Lower leg skin (tissue), 4 donors: Measurements from ENCODE around the gene BOLL. TPM values are rescaled to one million over a fixed set of nuclear protein-coding genes. Genes with fewer than 3 reads are reported as not detected.
"Not testable (repeated sequence)": the region's sequence is repeated elsewhere in the genome, so short reads cannot be mapped to it uniquely, and the experiment has no call there.

ENCODE experiments used
- DNase-seq, 2 donors: peaks; one replicate each; pipeline ENCODE4 v3.0.0-alpha.2; 2019; ENCODE audit warnings: low spot score in 2 of 2
- H3K4me3 ChIP-seq: fragments of 200-600 bp; sonication (generic); 2 replicates; pipeline ENCODE4 v1.5.1; 2017; ENCODE audit warnings: mild to moderate bottlenecking, low read depth; ENCODE audit not compliant: poor library complexity, severe bottlenecking
- POLR2A ChIP-seq, 2 donors: fragments of 450-650 bp; IDR thresholded peaks; one replicate each; pipeline ENCODE4 v1.6.1; 2016 to 2017; ENCODE audit warnings: antibody characterized with exemption in 2 of 2, mild to moderate bottlenecking in 1 of 2, moderate library complexity in 1 of 2
- WGBS, 2 donors: methylation state at CpG; one replicate each; pipeline ENCODE4 v1.1.5; 2018; 5-methylcytosine and 5-hydroxymethylcytosine counted together
- intact Hi-C: fragments of 100-400 bp; cut with DNase I; formaldehyde crosslinking; loops from one replicate; pipeline ENCODE4 v1.15.0; 2023; ENCODE audit warnings: low total_unique reads
- total RNA-seq, 4 donors: library from RNA; depleted of rRNA; stranded (reverse); fragments of >200 nt; gene quantifications; one replicate each; pipeline ENCODE4 v1.1.0, GENCODE V29; 2016
- TF ChIP-seq, protein P1 (sequence below), 3 donors: fragments of 450-650 bp; IDR thresholded peaks; one replicate each; pipeline ENCODE4 v1.5.1; 2016; ENCODE audit warnings: antibody characterized with exemption in 3 of 3, mild to moderate bottlenecking in 3 of 3, moderate library complexity in 2 of 3

The BOLL gene, protein sequence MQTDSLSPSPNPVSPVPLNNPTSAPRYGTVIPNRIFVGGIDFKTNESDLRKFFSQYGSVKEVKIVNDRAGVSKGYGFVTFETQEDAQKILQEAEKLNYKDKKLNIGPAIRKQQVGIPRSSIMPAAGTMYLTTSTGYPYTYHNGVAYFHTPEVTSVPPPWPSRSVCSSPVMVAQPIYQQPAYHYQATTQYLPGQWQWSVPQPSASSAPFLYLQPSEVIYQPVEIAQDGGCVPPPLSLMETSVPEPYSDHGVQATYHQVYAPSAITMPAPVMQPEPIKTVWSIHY
- not detected for total RNA-seq

DNA sequence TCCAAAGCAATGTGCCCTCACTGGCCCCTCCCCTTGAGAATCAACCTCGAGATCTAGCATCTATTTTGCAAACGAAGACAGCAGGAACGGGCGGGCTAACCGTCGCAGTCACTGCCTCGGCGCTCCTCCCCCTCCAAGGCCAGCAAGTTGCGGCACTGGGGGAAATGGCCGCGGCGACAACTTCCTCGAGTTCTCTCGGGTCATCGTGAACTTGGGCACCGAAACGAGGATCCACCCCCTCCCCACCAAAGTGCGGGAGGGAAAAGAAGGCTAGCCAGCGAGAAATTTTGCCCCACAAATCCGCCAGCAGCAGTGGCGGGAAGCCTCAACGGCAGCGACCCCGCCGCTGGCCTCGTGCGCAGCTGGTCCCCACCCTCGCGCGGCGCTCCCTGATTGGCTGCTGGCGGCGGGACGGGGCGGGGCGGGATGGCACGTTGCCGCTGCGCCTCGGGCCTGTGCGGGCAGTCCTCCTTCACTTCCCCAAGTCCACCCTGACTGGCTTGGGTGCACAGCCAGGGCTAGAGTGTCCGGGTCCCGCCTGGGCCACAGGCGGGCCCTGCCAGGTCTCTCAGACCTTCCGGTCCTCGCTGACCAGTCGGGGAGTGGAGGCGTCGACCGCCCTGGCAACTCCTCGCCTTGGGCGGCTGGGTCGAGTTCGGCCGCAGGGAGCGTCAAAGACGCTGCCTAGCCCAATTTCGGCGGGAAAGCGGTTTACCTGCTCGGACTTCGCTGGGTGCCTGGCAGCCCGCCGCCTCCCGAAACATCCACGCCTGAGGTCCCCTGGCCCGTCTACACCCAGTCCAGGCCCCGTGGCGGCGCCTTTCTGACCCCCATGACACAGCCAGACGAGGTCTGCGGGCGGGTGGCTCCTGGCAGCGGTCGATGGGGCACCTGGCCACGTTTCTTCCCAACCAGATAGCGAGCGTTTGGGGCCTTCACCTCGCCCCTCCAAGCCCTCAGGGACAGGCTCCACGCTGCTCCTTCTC is at the start of gene BOLL:
Gene BOLL, minus strand, starts transcription at position 364 of the 986 bp plus-strand sequence. CDS start 3,469 bp downstream, outside the sequence.
- 86 to 89% methylated on average over 61 to 68 of the region's 80 CpGs for WGBS, 2 donors
- TF ChIP-seq, protein P1, sequence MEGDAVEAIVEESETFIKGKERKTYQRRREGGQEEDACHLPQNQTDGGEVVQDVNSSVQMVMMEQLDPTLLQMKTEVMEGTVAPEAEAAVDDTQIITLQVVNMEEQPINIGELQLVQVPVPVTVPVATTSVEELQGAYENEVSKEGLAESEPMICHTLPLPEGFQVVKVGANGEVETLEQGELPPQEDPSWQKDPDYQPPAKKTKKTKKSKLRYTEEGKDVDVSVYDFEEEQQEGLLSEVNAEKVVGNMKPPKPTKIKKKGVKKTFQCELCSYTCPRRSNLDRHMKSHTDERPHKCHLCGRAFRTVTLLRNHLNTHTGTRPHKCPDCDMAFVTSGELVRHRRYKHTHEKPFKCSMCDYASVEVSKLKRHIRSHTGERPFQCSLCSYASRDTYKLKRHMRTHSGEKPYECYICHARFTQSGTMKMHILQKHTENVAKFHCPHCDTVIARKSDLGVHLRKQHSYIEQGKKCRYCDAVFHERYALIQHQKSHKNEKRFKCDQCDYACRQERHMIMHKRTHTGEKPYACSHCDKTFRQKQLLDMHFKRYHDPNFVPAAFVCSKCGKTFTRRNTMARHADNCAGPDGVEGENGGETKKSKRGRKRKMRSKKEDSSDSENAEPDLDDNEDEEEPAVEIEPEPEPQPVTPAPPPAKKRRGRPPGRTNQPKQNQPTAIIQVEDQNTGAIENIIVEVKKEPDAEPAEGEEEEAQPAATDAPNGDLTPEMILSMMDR (IDR thresholded peaks at IDR 0.05) = no peak
- no peak for TF ChIP-seq POLR2A (IDR thresholded peaks at IDR 0.05)
- DNase-seq = no peak
- no peak within 1 kb of the TSS for H3K4me3 ChIP-seq
- intact Hi-C loops = no loop called here

DNA sequence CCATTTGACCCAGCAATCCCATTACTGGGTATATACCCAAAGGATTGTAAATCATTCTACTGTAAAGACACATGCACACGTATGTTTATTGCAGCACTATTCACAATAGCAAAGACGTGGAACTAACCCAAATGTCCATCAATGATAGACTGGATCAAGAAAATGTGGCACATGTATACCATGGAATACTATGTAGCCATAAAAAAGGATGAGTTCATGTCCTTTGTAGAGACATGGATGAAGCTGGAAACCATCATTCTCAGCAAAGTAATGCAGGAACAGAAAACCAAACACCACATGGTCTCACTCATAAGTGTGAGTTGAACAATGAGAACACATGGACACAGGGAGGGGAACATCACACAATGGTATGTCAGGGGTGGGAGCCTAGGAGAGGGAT is 49.7 kb upstream of the BOLL start:
- intact Hi-C loops, H3K4me3 ChIP-seq, DNase-seq: not testable (repeated sequence)
- whole genome bisulfite sequencing, 2 donors = 78 to 89% methylated on average over 2 of the region's 2 CpGs

DNA sequence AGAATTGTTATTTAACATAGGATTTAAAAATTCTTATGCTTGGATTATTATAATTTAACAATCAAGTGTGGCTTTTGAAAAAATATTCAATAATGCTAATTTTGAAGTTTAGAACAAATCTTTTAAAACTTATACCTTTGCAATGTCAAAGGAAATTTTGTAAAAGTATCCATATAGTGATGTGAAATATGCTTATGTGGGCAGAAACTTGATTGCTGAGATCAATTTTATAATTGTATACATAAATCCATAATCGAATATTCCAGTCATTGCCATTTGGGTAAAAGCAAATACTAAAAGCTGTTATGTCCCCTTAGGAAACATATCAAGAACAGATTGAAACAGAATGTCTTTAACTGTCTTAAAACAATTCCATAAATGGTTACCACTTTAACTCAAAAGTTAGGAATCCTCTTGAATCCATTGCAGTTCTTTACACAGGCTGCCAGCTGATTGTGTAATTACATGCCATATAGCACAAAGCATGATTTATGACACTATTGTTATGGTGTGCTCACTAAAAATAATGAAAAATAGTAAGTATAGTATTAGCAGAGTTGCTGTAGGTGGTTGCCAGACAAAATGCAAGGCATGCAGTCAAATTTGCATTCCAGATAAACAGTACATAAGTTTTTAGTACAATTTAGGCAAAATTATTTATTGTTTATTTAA is 43.5 kb upstream of the BOLL start:
- no peak for TF ChIP-seq POLR2A (IDR thresholded peaks at IDR 0.05)
- TF ChIP-seq, protein P1 (IDR thresholded peaks at IDR 0.05) = no peak
- 56 to 65% methylated on average over 1 of the region's 1 CpG for WGBS, 2 donors
- H3K4me3 ChIP-seq = no peak overlapping the region
- no peak for DNase-seq
- intact Hi-C loops = no loop called here

DNA sequence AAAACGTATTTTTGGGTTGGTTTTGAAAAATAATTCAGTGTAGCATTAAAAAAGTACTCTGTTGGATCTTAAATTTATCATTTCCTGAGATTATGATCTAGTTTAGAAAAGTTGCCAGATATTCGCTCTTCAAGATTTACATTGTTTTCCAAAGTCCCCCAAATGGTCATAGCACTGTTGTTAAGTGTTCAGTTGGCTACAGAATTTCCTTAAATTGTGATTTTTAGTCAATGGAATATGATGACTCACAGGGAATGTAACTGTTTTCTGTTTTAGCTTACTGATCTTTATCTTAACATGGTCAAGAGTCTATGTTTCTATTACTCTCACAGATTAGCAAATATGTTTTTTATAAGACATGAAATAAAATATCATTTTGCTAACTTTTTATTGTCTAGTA is 42.5 kb upstream of the BOLL start:
- no peak overlapping the region for H3K4me3 ChIP-seq
- intact Hi-C loops = no loop called here
- 71 to 75% methylated on average over 2 of the region's 2 CpGs for WGBS, 2 donors
- TF ChIP-seq, protein P1 (IDR thresholded peaks at IDR 0.05) = no peak
- no peak for TF ChIP-seq POLR2A (IDR thresholded peaks at IDR 0.05)
- DNase-seq = no peak

DNA sequence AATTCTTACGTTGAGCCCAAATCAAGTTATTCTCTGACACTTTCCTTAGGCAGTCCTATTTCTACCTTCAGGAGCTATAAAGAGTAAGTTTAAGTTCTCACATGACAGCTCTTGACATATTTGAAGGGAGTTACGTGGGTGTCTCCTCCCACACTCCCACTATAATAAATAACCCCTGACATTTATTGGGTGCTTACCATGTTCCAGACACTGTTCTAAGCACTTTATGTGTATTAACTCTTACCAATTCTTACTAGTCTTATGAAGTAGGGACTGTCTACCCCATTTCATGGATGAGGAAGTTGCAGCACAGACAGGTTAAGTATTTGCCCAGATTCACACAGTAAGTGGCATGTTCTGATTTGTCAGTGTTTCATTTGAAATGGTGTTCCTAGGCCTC is 37.2 kb upstream of the BOLL start:
- intact Hi-C loops = no loop called here
- no peak overlapping the region for H3K4me3 ChIP-seq
- 42 to 46% methylated on average over 2 of the region's 2 CpGs for WGBS, 2 donors
- DNase-seq = no peak
- TF ChIP-seq, protein P1 (IDR thresholded peaks at IDR 0.05) = no peak
- TF ChIP-seq POLR2A (IDR thresholded peaks at IDR 0.05) = no peak
